NCI-H1436 (cell line): ENCODE results near the gene CAPN5.

Source experiments
- DNase-seq: peaks from one replicate; lab custom pipeline; 2025; lab: John Stamatoyannopoulos, UW

Gene CAPN5

DNA sequence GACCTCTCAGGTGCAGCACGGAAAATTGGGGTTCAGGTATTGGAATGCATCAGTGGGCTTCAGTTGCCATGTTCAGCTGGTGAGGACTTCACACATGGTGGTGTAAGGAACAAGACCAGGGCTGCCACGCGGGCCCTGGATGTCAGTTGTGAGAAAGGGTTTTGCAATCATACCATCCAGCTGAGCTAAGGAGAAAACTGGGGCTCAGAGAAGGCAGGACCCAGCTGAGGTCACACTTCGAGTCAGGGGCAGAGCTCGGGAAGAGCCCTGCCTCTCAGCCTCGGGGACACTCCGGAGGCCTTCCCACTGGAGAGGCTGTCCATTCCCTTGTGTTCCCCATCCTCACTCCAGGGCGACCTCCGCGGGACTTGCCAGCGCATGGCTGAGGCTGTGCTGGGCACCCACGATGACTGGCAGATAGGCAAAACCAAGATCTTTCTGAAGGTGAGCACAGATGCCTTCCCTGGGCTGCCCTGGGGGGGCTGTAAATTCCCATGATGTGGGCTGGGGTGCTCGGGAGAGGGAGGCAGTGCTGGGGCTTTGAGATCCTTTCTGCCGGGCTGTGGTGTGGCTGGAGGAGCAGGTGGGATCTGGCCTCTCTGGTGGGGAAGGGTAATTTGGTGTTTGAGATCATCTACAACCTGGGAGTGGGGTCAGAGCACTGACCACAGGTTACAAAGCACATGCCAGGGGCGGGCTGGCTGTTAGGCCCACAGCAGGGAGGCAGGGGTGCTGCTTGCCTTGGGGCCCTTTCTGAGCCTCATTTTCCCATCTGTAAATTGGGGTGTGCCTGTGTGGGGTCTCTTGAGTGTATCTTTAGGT is 108.5 kb downstream of the CAPN5 start:
- no peak for DNase-seq
